HG02943 (cell line): ENCODE data around the gene CDC42EP1.
"Not testable (repeated sequence)": the region's sequence is repeated elsewhere in the genome, so short reads cannot be mapped to it uniquely, and the experiment has no call there.

Experiments used
- ATAC-seq: cut with Tn5 transposase; IDR thresholded peaks from one replicate; pipeline ENCODE4 v1.9.1; 2021; ENCODE audit warnings: mild to moderate bottlenecking, low read depth, moderate library complexity; ENCODE audit not compliant: unreplicated experiment

CDC42EP1 gene

DNA sequence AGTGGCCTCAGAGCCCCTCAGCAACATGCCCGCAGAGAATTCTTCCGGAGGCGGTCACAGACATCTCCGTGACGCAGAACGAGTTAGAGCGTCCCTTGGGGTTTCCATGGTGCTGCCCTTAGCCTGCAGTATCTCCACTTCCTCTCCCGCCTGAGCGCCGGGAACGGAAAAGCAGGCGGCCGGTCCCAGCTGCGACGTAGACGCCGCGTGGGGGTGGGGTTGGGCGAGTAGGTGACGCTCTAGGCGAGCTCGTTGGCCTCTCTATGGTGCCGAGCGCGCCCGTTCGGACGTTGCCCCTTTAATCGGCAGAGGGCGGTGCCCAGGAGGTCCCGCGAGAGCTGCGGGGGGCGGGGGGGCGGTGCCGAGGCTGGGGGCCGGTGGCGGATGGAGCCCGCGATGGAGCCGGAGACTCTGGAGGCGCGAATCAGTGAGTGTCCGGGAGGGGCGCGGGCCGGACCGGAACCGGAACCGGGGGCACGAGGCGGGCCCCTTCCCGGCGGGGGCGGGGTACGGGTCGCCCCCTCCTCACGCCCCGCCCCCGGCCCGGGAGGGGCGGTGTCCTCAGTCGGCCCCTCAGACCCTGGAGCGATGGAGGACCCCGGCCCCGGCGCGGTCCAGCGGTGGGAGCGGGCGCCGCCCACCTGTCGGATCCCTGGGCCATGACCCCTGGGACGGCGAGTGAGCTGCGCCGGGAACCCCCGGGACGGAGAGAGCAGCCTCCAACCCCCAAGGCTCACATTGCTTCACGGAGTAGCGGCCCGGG lies 48.4 kb downstream of the CDC42EP1 start, which contains the start of gene GGA1:
Gene GGA1, plus strand, starts transcription at position 358 of the 763 bp plus-strand sequence. Its CDS starts 27 bp downstream, at position 385.
- peak; percentile 78 for ATAC-seq

DNA sequence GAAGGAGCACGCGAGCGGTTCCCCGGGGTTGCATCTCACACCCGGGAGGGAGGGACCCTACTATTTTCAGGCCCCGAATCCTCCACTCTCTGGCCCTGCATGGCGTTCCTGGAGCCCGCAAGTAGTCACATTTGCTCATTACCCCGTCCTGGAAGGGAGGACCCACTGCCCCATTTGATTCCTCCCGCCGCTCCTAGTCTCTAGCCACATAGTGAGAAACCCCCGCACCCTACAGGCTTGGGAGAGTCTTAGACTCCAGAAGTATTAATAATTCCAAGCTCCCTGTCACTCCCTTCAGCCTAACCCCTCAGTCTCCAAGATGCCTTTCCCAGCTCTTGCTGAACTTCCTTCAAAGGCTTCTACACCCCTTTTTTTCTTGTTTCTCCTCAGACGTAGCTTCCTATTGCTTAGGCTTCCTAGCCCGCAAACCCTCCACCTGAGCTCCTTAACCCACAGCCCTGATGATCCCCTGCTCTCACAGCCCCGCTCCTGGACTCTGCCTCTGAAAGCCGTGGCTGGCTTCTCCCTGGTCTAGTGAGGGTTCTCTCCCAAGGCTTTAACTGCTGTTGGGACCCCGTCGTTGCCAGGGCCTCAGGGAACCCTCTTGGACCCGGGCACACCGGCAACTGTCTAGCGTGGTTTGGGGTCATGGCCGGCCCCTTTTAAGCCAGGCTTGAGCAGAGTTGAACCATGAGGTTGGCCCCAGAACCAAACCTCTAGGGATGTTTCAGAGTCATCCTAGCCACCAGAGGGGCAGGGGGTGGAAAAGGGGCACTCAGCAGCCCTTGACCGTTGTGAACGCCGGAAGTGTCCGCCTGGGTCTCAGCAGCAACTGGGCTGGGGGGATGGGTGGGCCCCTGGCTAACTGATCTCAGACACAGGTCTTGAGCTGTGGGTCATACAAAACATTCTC lies 49.2 kb downstream of the CDC42EP1 start:
- no peak for ATAC-seq

DNA sequence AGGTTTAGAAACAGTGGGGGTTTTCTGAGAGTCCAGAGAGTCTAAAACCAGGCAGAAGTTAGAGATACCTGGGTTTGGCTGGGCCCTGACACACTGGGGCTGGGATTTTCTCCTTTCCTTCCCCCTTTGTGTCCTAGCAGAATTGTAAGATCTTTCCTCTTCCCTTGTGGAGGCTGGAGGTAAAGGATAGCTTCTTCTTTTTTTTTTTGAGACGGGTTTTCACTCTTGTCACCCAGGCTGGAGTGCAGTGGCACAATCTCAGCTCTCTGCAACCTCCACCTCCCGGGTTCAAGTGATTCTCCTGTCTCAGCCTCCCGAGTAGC lies 49.8 kb downstream of the CDC42EP1 start:
- not testable (repeated sequence) for ATAC-seq

- ATAC-seq: no peak
Observed at GRCh38 chr22:37610480-37611129, 50.3 kb downstream of the CDC42EP1 start.

GRCh38 chr22:37611207-37611606 lies 50.9 kb downstream of the CDC42EP1 start:
- ATAC-seq: no peak

- no peak for ATAC-seq
Observed at GRCh38 chr22:37616201-37617083, 56.2 kb downstream of the CDC42EP1 start.

GRCh38 chr22:37617431-37617830 lies 57.2 kb downstream of the CDC42EP1 start:
- ATAC-seq: no peak

- no peak for ATAC-seq
Observed at GRCh38 chr22:37618072-37618656, 57.9 kb downstream of the CDC42EP1 start.

GRCh38 chr22:37618674-37619073 lies 58.4 kb downstream of the CDC42EP1 start:
- no peak for ATAC-seq
